ENCODE results near the gene NFIL3.

The NFIL3 gene

GRCh38 chr9:91421971-91422757, 1.5 kb downstream of the NFIL3 start:
- intact Hi-C loops (cut with DNase I; ENCODE audit: low total_unique reads): loop anchor here (2.0 to 10.0 kb wide), 2 partner anchors 229 to 1817 kb away; partner anchors contain the start of gene GADD45G
- TF ChIP-seq, protein P1, sequence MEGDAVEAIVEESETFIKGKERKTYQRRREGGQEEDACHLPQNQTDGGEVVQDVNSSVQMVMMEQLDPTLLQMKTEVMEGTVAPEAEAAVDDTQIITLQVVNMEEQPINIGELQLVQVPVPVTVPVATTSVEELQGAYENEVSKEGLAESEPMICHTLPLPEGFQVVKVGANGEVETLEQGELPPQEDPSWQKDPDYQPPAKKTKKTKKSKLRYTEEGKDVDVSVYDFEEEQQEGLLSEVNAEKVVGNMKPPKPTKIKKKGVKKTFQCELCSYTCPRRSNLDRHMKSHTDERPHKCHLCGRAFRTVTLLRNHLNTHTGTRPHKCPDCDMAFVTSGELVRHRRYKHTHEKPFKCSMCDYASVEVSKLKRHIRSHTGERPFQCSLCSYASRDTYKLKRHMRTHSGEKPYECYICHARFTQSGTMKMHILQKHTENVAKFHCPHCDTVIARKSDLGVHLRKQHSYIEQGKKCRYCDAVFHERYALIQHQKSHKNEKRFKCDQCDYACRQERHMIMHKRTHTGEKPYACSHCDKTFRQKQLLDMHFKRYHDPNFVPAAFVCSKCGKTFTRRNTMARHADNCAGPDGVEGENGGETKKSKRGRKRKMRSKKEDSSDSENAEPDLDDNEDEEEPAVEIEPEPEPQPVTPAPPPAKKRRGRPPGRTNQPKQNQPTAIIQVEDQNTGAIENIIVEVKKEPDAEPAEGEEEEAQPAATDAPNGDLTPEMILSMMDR (IDR thresholded peaks at IDR 0.05): no peak
- H3K4me1 ChIP-seq: peaks cover 0 to 44% (median 21%) of the 10 kb centered on the region in 4 donors

DNA sequence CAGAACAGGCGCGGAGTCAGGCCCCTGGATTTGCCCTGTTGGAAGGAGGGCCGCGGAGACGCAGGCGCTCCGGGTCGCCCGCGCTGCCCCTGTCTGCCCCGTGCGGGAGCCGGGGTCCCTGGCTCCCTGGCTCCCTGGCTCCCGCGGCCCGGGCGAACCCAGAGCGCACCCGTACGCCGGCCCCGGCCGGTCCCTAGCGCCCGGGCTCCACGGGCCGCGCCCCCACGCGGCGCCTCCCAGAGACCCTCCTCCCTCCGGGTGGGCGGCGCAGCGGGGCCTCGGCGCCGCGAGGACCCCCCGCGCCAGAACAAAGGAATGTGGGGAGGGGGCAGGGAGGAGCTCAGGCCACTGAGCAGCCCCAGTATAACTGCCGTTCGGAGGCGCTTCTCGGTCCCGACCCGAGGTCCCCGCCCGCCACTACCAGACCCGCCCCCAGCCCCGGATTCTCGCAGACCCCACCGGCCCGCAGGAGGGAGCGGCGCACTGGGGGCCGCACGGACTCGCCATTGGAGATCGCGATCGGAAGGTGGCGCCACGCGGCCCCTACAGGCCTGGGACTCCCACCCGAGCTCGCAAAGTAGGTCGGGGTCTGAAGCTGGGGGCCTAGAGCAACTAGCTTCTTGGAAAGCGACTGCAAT, 2.4 kb downstream of the NFIL3 start:
- TF ChIP-seq, protein P1 (IDR thresholded peaks at IDR 0.05): peak in 1 of 2 experiments; percentile 32
- Histone ChIP-seq H3K36me3 (no peaks in the 10 kb centered on the region), H3K27ac (peak overlapping the region; percentile 81 to 89), H3K27me3 (no peaks in the 10 kb centered on the region), H3K4me3 (peak overlapping the region; percentile 73 to 77), H3K9me3 (no peaks in the 10 kb centered on the region), H3K4me1 (peaks cover 0 to 49% (median 21%) of the 10 kb centered on the region in 4 donors)
- no peak for DNase-seq
- intact Hi-C loops (cut with DNase I; ENCODE audit: low total_unique reads): loop anchor here (10.0 kb wide), 1 partner anchor 1816 kb away; the partner anchor contains the start of gene GADD45G

More at GRCh38 chr9:91421971-91422757, 1.5 kb downstream of the NFIL3 start:
- no peaks in the 10 kb centered on the region for H3K36me3 ChIP-seq
- no peaks in the 10 kb centered on the region for H3K27me3 ChIP-seq
- H3K4me3 ChIP-seq: peak overlapping the region; percentile 73 to 77
- H3K9me3 ChIP-seq: no peaks in the 10 kb centered on the region
- peak in 1 of 2 donors; percentile 43 for DNase-seq
- H3K27ac ChIP-seq: peak overlapping the region; percentile 81 to 89

- Histone ChIP-seq H3K4me3 (peak overlapping the region; percentile 73 to 77), H3K27ac (peak overlapping the region; percentile 81 to 89), H3K27me3 (no peaks in the 10 kb centered on the region), H3K9me3 (no peaks in the 10 kb centered on the region), H3K4me1 (peaks cover 0 to 56% (median 20%) of the 10 kb centered on the region in 4 donors), H3K36me3 (no peaks in the 10 kb centered on the region)
- TF ChIP-seq, protein P1 (IDR thresholded peaks at IDR 0.05): no peak
- no peak for DNase-seq
- intact Hi-C loops (cut with DNase I; ENCODE audit: low total_unique reads): loop anchor here (10.0 kb wide), 1 partner anchor 1816 kb away; the partner anchor contains the start of gene GADD45G
These were observed 3.0 kb downstream of the NFIL3 start for GRCh38 chr9:91420501-91421127.

- H3K4me3 ChIP-seq: peak overlapping the region in 1 of 2 donors; percentile 0
- peak; percentile 81 to 82 for DNase-seq
These were observed 4.1 kb downstream of the NFIL3 start for GRCh38 chr9:91419222-91420191.

More at GRCh38 chr9:91419222-91420191, 4.1 kb downstream of the NFIL3 start:
- Histone ChIP-seq H3K27ac (peak overlapping the region; percentile 13 to 30), H3K27me3 (no peaks in the 10 kb centered on the region), H3K9me3 (no peaks in the 10 kb centered on the region), H3K4me1 (peaks cover 0 to 58% (median 15%) of the 10 kb centered on the region in 4 donors), H3K36me3 (no peaks in the 10 kb centered on the region)
- TF ChIP-seq, protein P1 (IDR thresholded peaks at IDR 0.05): no peak
- intact Hi-C loops (cut with DNase I; ENCODE audit: low total_unique reads): loop anchor here (10.0 kb wide), 1 partner anchor 1815 kb away; the partner anchor contains the start of gene GADD45G

Measured in tibial artery (tissue), 4 donors.